Heart left ventricle (tissue), 16 donors: Measurements from ENCODE around the gene TAF9B. TPM values are rescaled to one million over a fixed set of nuclear protein-coding genes. Genes with fewer than 3 reads are reported as not detected.
A peak's percentile ranks its signal among the peaks of the same experiment; 100 is the strongest.
"Not testable (repeated sequence)": the region's sequence is repeated elsewhere in the genome, so short reads cannot be mapped to it uniquely, and the experiment has no call there.

Experiments used
- ATAC-seq, 4 donors: fragments of 200-7000 bp; cut with Tn5 transposase; one replicate each; pipeline ENCODE4 v1.9.1; 2020 to 2022; ENCODE audit warnings: moderate library complexity in 4 of 4, mild to moderate bottlenecking in 3 of 4, moderate number of reproducible peaks in 1 of 4
- DNase-seq, 5 donors: peaks; one replicate each; pipeline ENCODE4 v3.0.0-alpha.2; 2020
- H3K27ac ChIP-seq, 12 donors: fragments of 200-600 bp; sonication (generic) in 4 of 12; one replicate each; pipeline versions ENCODE4 v1.5.0 to v1.8.0; 2016 to 2022; ENCODE audit warnings: mild to moderate bottlenecking in 2 of 12
- H3K27me3 ChIP-seq, 9 donors: fragments of 200-600 bp; sonication (generic) in 2 of 9; one replicate each; pipeline versions ENCODE4 v1.5.1 to v1.8.0; 2016 to 2022; ENCODE audit warnings: mild to moderate bottlenecking in 3 of 9
- H3K36me3 ChIP-seq, 9 donors: fragments of 200-600 bp; sonication (generic) in 2 of 9; one replicate each; pipeline versions ENCODE4 v1.5.0 to v1.8.0; 2018 to 2022; ENCODE audit warnings: mild to moderate bottlenecking in 2 of 9
- H3K4me1 ChIP-seq, 12 donors: fragments of 200-600 bp; sonication (generic) in 4 of 12; one replicate each; pipeline versions ENCODE4 v1.5.0 to v1.8.0; 2016 to 2022; ENCODE audit warnings: mild to moderate bottlenecking in 3 of 12
- H3K4me3 ChIP-seq, 12 donors: fragments of 200-600 bp; sonication (generic) in 4 of 12; one replicate each; pipeline versions ENCODE4 v1.5.0 to v1.8.0; 2017 to 2022; ENCODE audit warnings: mild to moderate bottlenecking in 9 of 12, moderate library complexity in 4 of 12
- H3K9me3 ChIP-seq, 12 donors: fragments of 200-600 bp; sonication (generic) in 4 of 12; one replicate each; pipeline versions ENCODE4 v1.5.0 to v1.8.0; 2016 to 2022; ENCODE audit warnings: mild to moderate bottlenecking in 1 of 12
- POLR2A ChIP-seq, 2 donors: fragments of 450-650 bp; IDR thresholded peaks; one replicate each; pipeline ENCODE4 v1.6.1; 2017; ENCODE audit warnings: antibody characterized with exemption in 2 of 2, mild to moderate bottlenecking in 2 of 2, moderate library complexity in 2 of 2
- WGBS, 4 donors: extraction: QIAGEN DNeasy Blood & Tissue Kit in 2 of 4; methylation state at CpG; one replicate each; pipeline versions ENCODE4 v1.1.5 to v1.1.7; 2013 to 2018; 5-methylcytosine and 5-hydroxymethylcytosine counted together
- intact Hi-C, 10 donors: fragments of 100-400 bp; cut with DNase I; formaldehyde crosslinking; loops; one replicate each; pipeline versions ENCODE4 v1.11.1 to v1.14.2; 2022
- polyA plus RNA-seq, 2 donors: library from polyadenylated mRNA; stranded (reverse); fragments of 200-250 nt; gene quantifications; one replicate each; pipeline ENCODE4 v1.2.3, GENCODE V29; 2013
- total RNA-seq, 9 donors: library from RNA; depleted of rRNA in 2 of 9; stranded (reverse); fragments of >200 nt in 2 of 9; fragmentation: NEBNext Ultra II Directional in 3 of 9; extraction: Animal tissue kit (Norgen Biotek cat#: 25700) in 3 of 9; gene quantifications; one replicate each; pipeline versions ENCODE4 v1.1.0 to v1.2.4, GENCODE V29; 2016 to 2023
- TF ChIP-seq, protein P1 (sequence below), 12 donors: fragments of 200-600 bp; sonication (generic) in 4 of 12; IDR thresholded peaks; one replicate each; pipeline versions ENCODE4 v1.5.0 to v1.8.0; 2018 to 2022; ENCODE audit warnings: antibody characterized with exemption in 12 of 12, mild to moderate bottlenecking in 5 of 12
- donor health status: ischemic (EF 13 %, LVEDD 7.1; RV severe dilation, severe dysfunction).
- donor health status: healthy with polysubstance abuse.
- donor health status: DM: no; HTN: yes; CAD: no.
- donor health status: DM: no; HTN: no; CAD: no.
- donor health status: ischemic (EF 25% LVEDD 6.9; RV normal size, moderate dysfunction).
- donor health status: ischemic (EF 25% LVEDD 5.7; RV mildly dilated, moderate dysfunction).
- donor health status: healthy.
- donor health status: DM: yes; HTN: yes; CAD: no.
- donor health status: ischemic (EF 35%, LVEDD 5.7; RV mildly dilated, moderate dysfunction).
- donor health status: nonischemic (EF 11% LVEDD 7.7; RV severe dilation, severe dysfunction).
- donor health status: DM: yes; HTN: yes; CAD: no.
- donor health status: PGD.
- donor health status: ischemic (EF 29% LVEDD 5.4; RV normal size, mild dysfunction).
- donor health status: nonischemic (EF 23%, LVEDD 6.1; RV moderate dilation, normal function).

The TAF9B gene
- total and polyA plus RNA-seq, 11 donors, result 10.2 to 31.9 (median 22.6) TPM

DNA sequence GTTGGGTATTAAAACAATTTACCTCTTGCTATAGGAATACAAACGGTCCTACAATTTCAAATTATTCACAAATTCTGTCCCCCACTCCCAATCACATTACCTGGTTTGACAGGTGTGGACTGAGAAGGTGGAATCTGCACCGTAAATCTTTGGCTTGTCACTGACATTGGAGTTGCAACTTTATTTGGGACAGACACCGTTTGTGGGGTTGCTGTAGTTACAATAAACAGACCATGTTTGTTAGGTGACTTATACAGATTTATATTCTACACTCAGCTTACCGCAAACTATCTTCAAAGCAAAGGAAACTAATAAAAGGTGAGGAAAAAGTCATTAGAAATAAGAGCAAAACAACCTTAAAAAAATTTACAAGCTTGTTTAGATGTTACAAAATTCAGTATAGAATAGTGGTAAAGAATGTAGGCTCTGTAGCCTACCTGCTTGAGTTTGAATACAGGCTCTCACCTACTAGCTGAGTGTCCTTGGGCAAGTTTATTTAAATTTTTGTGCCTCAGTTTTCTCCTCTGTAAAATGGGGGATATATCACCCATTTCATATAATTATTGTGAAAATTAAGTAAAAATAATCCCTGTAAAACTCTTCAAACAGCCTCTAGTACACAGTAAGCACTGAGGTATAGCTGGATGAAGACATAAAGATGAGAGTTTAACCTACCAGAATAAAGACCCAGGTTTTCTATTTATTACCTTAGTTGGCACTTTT, 6.1 kb downstream of the TAF9B start:
- H3K27ac ChIP-seq, result no peak overlapping the region
- H3K36me3 ChIP-seq, result peaks cover 0 to 71% (median 24%) of the 10 kb centered on the region in 9 donors
- H3K27me3 ChIP-seq, result no peaks in the 10 kb centered on the region
- peaks cover 0 to 5% (median 0%) of the 10 kb centered on the region in 12 donors for H3K4me1 ChIP-seq
- no peak overlapping the region for H3K4me3 ChIP-seq
- TF ChIP-seq, protein P1, sequence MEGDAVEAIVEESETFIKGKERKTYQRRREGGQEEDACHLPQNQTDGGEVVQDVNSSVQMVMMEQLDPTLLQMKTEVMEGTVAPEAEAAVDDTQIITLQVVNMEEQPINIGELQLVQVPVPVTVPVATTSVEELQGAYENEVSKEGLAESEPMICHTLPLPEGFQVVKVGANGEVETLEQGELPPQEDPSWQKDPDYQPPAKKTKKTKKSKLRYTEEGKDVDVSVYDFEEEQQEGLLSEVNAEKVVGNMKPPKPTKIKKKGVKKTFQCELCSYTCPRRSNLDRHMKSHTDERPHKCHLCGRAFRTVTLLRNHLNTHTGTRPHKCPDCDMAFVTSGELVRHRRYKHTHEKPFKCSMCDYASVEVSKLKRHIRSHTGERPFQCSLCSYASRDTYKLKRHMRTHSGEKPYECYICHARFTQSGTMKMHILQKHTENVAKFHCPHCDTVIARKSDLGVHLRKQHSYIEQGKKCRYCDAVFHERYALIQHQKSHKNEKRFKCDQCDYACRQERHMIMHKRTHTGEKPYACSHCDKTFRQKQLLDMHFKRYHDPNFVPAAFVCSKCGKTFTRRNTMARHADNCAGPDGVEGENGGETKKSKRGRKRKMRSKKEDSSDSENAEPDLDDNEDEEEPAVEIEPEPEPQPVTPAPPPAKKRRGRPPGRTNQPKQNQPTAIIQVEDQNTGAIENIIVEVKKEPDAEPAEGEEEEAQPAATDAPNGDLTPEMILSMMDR (IDR thresholded peaks at IDR 0.05), result no peak
- no peak for TF ChIP-seq POLR2A (IDR thresholded peaks at IDR 0.05)
- WGBS, 4 donors, result 55 to 64% (median 58%) methylated on average over 4 of the region's 4 CpGs
- DNase-seq, result no peak
- intact Hi-C loops, result no loop called here
- ATAC-seq, result no peak
- H3K9me3 ChIP-seq, result no peaks in the 10 kb centered on the region

DNA sequence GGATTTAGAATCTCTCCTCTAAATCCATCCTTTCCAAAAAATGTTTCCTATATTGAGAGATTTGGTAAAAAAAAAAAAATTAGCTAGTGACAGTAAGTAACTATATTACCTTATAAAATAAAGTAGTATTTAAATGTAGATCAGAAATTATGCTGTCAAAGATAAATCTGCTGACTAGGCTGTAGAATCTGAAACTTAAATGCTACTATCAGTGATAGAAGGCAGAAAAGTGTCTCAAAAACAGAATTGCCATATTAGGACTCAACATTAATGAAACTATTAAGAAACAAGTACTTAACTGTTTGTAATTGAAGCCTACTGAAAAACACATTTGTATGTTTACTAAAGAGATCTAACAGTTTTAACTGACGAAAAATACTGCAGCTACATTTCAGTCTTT, 8.3 kb downstream of the TAF9B start:
- H3K4me1 ChIP-seq, result peaks cover 0 to 5% (median 0%) of the 10 kb centered on the region in 12 donors
- ATAC-seq (no peak), DNase-seq (no peak)
- H3K27ac ChIP-seq, result peak overlapping the region in 1 of 12 donors; percentile 17
- H3K36me3 ChIP-seq, result peaks cover 0 to 85% (median 46%) of the 10 kb centered on the region in 9 donors
- 61 to 89% (median 83%) methylated on average over 1 of the region's 1 CpG for WGBS, 4 donors
- H3K9me3 ChIP-seq, result no peaks in the 10 kb centered on the region
- TF ChIP-seq, protein P1 (IDR thresholded peaks at IDR 0.05), result no peak
- no peak for TF ChIP-seq POLR2A (IDR thresholded peaks at IDR 0.05)
- intact Hi-C loops, result no loop called here
- no peak overlapping the region for H3K4me3 ChIP-seq
- H3K27me3 ChIP-seq, result no peaks in the 10 kb centered on the region

DNA sequence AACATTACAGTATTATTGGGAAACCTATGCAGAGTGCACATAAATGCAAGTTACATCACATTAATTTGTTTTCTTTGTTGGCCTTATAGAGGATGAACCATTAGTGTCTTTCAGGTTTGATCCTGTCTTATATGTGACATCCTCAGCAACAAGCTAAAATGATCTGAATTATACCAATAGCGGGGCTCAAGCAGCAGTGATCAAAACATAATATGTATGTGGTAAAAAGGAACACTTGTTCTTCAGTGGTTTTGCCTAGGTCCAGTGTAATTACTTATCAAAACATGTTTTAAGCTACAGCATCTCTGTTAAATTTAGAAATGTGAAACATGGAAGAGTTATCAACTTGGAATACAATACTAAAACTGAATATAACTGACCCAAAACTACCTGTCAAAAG, 9.1 kb downstream of the TAF9B start:
- Histone ChIP-seq H3K27ac (no peak overlapping the region), H3K9me3 (no peaks in the 10 kb centered on the region), H3K27me3 (no peaks in the 10 kb centered on the region), H3K36me3 (peaks cover 0 to 86% (median 48%) of the 10 kb centered on the region in 9 donors), H3K4me3 (no peak overlapping the region), H3K4me1 (peaks cover 0 to 5% (median 0%) of the 10 kb centered on the region in 12 donors)
- TF ChIP-seq, protein P1 (IDR thresholded peaks at IDR 0.05), result no peak
- no peak for TF ChIP-seq POLR2A (IDR thresholded peaks at IDR 0.05)
- DNase-seq (no peak), ATAC-seq (no peak)
- intact Hi-C loops, result no loop called here
- WGBS, 4 donors, result 71 to 97% (median 85%) methylated on average over 1 of the region's 1 CpG

DNA sequence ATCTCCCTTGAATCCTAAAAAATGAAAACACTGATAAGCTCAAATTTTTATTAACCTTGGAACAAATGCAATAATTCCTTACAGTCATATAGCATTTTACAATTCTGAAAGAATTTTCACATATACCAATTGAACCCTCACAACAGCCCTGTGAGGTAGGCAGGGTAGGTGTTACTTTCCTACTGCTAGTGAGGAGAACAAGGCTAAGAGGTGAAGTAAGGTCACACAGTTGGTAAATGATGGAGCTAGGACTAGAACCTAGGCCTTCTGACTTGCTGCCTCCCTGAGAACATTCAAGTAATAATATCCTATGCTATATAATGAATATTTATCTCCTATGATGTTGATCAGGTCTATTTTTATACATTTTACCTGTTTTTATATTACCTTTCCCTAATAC, 9.7 kb downstream of the TAF9B start:
- Histone ChIP-seq H3K36me3 (peaks cover 0 to 92% (median 55%) of the 10 kb centered on the region in 9 donors), H3K27me3 (no peaks in the 10 kb centered on the region), H3K4me3 (no peak overlapping the region), H3K27ac (no peak overlapping the region), H3K4me1 (peaks cover 0 to 5% (median 0%) of the 10 kb centered on the region in 12 donors), H3K9me3 (no peaks in the 10 kb centered on the region)
- ATAC-seq (no peak), DNase-seq (no peak)
- intact Hi-C loops, result no loop called here
- TF ChIP-seq, protein P1 (IDR thresholded peaks at IDR 0.05), result no peak
- TF ChIP-seq POLR2A (IDR thresholded peaks at IDR 0.05), result no peak

DNA sequence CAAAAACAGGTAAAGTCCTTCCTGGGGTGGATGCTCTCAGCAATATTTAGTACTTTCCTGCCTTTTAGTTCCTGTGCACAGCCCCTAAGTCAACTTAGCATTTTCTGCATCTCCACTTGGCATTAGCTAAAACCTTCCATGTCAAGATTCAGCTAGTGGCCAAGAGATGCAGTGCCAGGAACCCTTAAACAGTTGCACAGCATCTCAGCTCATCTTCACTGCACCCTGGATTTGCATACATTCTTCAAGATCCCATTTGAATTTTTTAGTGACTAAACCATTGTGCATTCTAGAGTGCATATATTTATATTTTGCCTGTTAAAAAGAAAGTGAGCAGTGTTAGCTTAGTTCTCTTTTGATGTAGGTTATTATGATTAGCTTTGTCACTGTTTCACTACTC, 13.7 kb downstream of the TAF9B start:
- intact Hi-C loops, H3K4me3 ChIP-seq, H3K27me3 ChIP-seq, H3K4me1 ChIP-seq, ATAC-seq, DNase-seq, H3K27ac ChIP-seq, H3K9me3 ChIP-seq: not testable (repeated sequence)
- H3K36me3 ChIP-seq, result peaks cover 0 to 96% (median 80%) of the 10 kb centered on the region in 9 donors
